Umbilical cord (tissue), 1 donor: ENCODE measurements around the gene KIN. TPM values are rescaled to one million over a fixed set of nuclear protein-coding genes. Genes with fewer than 3 reads are reported as not detected.

ENCODE experiments used
- total RNA-seq: library from RNA; depleted of rRNA; stranded (reverse); fragments of >200 nt; gene quantifications from one replicate; pipeline ENCODE4 v1.2.3, GENCODE V29; 2014; ENCODE audit warnings: low replicate concordance; ENCODE audit not compliant: insufficient read depth

Gene KIN
- total RNA-seq, 1 donor from 2014 or later = 10.1 TPM

Other genes with a start within 250 kb of the KIN start
- gene ITIH5, start 121.0 kb downstream of the KIN start, total RNA-seq = 72.5 TPM
- not detected for gene ITIH2, start 84.7 kb downstream of the KIN start, total RNA-seq
- gene ATP5F1C, start 184 bp upstream of the KIN start, total RNA-seq = 177 TPM
- gene TAF3, start 30.5 kb upstream of the KIN start, total RNA-seq = 4.6 TPM